ENCODE measurements around the gene SEM1.

- no peak for TF ChIP-seq CTCF (IDR thresholded peaks at IDR 0.05)
- no peak for TF ChIP-seq POLR2A (IDR thresholded peaks at IDR 0.05)
Observed at GRCh38 chr7:96713037-96713436, 3.4 kb upstream of the SEM1 start.

Data from testis (tissue), 2 donors.